Measurements from ENCODE around the gene TSPAN14.

TSPAN14 gene

DNA sequence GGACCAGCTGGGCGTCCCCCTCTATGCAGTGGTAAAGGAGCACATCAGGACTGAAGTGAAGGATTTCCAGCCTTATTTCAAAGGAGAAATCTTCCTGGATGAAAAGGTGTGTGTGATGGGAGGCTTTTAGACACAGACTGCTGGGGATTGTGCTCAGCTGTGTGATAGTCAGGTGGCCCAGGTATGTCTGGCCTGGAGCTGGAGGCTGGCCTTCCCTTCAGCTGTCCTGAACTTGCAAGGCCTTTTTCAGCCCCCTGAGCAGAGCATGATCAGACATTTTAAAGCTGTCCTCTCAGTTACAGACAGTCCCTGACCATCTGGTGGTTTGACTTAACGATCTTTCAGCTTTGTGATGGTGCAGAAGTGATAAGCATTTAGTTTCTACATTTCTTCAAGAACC is 28.2 kb upstream of the TSPAN14 start:
- no peak for DNase-seq

DNA sequence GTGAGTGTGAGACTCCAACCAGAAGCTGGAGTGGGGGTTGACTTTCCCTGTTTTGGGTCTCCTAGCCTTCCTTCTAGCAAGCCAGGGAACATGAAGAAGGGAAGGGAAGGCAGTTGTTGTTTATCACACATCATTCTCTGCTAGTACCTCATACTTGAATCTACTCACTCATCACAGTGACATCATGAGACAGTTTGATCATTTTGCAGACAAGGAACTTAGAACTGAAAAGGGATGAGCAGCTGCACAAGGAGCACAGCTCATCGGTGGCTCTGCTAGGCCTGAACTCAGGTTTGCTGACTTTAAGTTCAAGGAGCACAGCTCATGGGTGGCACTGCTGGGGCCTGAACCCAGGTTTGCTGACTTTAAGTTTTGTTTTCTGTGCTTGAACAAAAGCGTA is 26.6 kb upstream of the TSPAN14 start:
- DNase-seq = peak in 2 of 3 donors; percentile 50 to 65

DNA sequence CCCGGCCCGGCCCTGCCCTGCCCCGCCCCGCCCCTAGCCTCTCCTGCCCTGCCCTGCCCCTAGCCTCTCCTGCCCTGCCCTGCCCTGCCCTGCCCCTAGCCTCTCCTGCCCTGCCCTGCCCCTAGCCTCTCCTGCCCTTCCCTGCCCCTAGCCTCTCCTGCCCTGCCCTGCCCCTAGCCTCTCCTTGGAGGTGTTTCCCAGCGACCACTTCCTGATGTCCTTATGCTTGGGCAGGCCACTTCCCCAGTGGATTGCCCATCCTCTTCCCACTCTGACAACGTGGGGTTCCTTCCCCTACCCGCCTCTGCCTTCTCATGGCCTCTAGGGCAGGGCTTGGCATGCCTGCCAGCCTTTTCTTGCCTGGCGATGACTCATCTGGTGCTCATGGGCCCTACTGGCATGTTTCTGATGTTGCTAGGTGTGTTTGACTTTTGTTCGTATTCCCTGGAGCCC is 24.6 kb upstream of the TSPAN14 start:
- DNase-seq = peak; percentile 93 to 96 (median 94)

DNA sequence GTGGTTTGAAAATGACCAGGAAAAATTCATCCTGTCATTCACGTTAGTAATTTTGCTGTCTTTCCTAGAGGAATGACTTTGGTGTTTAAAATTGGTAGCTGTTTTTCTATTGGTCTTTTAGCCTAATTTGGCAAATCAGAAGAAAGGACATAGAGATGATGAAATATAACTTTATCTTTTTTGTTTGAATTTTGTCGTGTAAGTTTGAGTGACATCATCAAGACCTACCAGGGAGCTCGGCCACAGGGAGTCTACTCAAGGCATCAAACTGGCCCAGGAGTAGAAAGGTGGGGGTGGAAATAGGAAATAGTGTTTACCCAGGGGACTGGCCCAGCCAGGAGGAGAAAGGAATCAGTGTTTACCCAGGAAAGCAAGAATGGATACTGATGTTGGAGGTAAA is 21.0 kb upstream of the TSPAN14 start:
- no peak for DNase-seq

DNA sequence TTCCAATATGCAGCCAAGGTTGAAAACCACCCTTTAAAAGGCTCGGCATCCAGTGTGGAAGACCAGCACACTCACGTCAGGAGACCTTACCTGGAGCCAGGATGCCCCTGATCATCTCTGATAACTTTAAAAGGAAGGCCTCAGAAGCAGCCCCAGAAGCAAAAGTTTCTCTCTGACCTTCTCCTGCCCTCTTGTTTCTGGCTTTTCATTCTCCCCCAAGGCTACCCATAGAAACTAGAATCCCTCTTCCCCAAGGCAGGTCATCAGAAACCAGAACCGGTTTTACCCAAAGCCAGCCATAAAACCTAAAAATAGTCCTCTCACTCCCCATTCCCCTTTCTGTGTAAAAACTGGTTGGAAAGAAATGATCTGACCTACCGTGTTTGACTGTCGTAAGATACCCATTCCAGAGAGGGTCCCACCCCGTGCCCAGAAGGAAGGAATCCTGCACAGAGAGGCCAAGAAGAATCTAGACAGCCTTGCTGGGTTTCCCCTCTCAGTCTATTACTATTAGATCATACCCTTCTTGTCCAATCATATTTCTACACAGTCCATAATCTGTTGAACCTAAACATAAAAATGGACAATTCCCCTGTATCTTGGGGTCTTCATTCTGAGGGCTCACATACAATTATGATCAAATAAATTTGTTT is 17.5 kb upstream of the TSPAN14 start:
- no peak for DNase-seq

DNA sequence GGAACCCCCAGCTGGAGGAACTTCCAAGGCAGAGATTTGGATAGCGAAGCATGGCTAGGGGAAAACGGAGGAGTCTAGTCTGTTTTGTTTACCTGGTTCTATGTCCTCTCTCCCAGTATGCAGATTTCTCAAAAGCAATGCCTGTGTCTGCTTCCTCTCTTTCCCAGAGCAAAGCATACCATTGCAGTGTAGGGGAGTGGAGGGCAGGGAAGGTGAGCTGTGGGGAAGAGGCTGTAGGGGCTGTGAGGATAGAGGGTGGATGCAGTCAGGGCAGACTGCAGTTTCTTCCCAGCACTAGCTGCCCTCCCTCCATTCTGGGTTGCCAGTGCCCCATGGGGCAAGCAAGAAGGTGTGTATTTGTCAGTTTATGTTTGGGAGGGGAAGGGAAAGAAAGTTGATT is 16.9 kb upstream of the TSPAN14 start:
- DNase-seq = no peak

DNA sequence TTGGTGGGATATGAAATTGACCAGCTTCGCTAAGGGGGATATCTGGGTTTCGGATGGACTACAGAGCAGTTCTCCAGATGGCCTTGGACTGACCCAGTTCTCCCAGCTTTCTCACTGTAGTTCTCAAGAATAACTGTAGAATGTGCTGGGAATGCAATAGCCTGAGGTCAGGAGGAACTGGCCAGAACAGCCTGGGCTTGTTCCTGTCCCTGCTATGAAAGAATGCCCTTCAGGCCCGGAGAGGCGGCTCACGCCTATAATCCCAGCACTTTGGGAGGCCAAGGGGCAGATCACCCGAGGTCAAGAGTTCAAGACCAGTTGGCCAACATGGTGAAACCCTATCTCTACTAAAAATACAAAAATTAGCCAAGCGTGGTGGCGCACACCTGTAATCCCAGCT is 12.3 kb upstream of the TSPAN14 start:
- no peak for DNase-seq

DNA sequence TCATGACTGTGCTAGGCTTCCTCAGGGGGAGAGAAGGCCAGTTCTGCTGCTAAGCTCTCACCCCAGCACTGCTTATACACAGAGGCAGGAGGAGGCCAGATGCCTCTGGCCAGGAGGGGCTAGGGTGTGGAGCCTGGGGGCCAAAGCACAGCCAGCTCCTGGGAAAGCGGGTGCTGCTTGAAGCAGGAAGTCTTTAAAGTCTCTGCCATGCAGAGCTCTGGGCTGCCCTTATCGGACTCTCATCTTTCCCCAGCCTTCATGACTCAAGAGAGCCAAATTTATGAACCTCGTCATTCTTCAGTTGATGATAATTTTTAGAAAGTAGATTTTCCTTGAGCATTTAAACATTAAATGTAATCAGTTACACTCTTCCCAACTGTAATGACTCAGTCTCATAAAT is 11.2 kb upstream of the TSPAN14 start:
- no peak for DNase-seq

DNA sequence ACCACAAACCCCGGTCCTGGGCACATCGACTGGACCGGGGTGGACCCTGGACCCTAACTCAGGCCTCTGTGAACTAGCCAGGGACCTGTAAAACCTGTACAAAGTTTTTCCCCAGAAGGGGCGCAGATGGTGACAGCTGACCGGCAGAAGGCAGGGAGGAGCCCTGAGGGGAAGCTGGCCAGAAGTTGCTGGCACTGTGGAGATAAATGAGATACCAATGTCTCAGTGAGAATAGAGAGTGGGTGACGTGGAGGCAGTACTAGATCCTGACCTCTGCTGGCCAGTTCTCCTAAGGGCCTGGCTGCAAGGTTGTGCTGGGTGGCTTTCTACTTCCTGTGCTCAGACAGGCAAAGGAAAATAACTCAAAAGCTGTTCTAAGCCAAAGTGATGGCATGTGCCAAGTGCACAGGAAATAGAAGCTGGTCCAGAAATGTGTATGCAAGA is 10.6 kb upstream of the TSPAN14 start:
- peak; percentile 65 to 77 (median 71) for DNase-seq

DNA sequence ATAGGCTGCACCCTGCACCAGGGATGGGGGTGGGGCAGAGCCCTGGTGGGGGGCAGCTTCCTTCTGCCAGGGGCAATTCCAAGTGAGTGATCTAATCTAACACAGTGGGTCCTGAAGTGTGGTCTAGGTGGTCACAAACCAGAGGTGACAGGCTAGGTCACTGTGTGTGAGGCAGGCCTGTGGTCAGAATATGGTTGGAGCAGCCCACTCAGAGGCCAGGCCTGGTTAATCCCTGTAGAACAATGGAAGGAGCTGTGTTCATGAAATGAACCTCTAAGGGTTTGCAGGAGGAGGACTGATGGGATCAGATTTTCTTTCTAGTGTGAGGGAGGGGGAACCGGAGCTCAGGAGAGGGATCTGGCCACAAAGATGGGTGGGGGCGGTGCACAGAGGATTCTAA is 10.0 kb upstream of the TSPAN14 start:
- no peak for DNase-seq

DNA sequence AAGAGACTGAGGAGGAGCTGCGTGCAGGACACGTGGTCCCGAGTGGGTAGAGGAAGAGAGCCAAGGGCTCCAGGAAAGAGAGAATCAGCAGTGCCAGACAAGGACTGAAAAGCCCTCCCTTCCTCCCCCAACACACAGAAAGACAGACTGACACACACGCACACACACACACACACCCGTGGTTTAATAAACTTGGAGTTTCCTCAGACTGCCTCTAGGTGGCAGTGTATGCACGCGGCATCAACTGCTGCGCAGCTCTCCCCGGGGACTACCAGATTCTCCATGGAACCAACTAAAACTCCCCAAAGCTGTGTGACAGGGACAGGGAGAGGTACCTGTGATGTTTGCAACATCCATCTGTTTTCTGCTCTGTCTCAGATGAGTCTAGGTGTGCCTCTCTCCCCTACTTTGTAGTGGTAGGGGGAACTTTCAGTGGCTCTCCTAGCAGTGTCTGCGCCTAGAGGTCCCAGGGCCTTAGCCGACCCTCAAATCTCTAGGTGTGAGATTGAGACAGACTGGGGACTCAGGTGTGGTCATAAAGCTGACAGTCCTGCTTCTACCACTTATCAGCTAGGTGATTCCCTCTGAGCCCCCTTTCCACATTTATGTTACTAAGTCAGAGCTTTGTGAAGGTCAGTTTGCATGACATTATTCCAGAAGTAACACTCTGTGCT is 9.3 kb upstream of the TSPAN14 start:
- peak; percentile 82 to 89 (median 83) for DNase-seq

DNA sequence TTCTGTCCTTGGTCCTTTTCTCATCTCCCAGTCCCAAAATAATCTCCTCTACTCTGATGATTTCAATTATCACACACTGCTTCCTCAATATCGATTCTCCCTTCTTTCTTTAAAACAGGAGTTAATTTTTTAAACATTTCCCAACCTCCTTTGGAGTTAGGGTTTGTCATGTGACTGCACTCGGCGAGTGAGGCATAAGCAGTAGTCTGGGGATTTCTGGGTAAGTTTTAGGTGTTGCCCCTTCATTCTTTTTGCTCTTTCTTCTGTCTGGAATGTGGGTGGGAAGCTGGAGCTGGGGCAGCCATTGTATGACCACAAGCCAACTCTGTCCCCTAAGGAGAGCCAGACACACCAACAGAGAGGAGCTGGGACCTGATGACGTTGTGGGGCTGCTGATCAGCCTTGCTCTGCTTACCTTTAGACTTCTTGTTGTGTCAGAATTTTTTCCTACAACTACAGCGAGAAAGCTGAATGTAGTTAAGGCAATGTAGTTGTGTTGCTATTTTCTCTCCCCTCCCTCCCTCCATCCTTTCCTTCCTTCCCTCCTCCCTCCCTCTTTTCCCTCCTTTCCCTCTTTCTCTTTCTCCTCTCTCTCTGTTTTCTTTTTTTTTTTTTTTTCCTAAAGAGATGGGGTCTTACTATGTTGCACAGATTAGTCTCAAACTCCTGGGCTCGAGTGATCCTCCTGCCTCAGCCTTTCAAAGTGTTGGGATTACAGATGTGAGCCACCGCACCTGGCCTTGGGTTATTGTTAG is 6.5 kb upstream of the TSPAN14 start:
- DNase-seq = peak; percentile 60 to 71 (median 66)

DNA sequence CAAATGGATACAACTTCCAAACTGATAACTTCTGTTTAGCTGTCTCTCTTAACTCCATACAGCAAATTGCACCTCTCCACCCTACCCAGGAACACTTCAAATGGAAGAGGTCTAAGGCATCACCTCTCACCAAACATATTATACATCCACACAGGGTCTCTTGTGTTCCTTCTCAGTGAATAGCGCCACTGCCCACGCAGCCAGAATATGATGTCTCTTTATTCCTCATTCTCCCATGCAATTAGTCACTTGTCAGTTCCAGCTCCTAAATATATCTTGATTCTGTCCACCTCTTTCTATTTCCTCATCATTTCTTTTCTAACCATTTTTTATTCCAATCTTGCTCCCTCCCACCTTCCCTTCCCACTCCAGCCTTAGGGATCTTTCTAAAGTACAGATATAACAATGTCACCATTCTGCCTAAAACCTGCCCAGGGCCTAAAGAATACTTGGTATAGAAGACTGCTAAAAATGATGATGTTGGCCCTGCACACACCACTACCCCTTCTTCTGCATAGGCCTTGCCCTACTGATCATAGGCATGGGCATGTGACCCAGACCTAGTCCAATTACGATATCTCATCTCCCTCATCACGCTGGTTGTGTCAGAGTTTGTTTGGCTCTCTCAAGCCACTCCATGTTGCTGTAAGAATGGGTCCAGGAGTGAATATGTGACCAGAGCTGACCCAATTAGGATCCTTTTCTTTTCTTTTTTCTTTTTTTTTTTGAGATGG is 5.7 kb upstream of the TSPAN14 start:
- DNase-seq = peak; percentile 44 to 76 (median 59)

DNA sequence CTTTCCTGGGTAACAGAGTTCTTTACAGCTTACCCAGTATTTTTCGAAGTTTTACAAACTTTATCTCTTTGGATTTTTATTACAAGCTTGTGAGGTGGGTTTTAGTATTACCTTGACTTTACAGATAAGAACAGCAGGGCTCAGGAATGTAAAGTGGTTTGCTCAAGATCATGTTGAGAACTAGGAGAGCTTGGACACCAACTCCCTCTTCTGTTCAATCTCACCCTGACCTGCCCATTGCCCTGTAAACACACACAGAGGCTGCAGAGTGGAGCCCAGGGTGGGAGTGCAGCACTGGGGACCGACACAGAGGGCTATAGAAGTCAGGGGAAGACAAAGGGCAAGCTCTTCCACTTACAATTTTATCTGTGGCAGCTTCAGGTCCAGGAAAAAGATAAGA is 4.6 kb upstream of the TSPAN14 start:
- DNase-seq = no peak

DNA sequence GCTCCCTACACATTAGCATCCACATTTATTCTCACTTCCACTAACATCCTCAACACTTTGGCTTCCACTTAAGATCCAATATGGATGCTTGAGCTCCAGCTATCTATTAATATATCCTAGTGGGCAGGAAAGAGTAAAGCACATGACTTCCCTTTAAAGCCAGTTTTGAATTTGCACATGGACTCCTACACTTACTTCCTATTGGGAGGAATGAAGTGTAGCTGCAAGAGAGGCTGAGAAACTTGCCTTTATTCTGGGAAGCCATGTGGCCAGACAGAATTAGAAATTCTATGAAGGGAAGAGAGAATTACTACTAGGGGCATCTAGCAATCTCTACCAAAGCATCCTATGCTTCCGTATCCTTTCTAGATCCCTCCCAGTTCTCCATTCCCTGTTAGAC is 3.0 kb upstream of the TSPAN14 start:
- peak in 1 of 3 donors; percentile 62 for DNase-seq

DNA sequence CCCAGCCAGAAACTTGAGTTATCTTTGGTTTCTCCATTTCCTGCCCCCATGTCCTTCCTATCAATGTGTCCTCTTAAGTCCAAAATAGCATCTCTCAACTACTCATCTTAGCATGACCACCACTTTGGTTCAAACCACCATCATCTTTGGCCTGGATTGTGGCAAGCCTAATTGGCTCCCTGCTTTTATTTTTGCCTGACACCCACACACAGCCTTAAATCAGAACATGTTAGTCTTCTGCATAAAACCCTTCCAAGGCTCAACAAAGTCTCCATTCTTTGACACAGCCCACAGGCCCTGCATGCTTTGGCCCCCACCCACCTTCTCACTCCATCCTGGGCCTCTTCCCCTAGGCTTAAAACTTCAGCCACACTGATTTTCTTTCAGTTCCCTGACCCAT is 2.0 kb upstream of the TSPAN14 start:
- no peak for DNase-seq

DNA sequence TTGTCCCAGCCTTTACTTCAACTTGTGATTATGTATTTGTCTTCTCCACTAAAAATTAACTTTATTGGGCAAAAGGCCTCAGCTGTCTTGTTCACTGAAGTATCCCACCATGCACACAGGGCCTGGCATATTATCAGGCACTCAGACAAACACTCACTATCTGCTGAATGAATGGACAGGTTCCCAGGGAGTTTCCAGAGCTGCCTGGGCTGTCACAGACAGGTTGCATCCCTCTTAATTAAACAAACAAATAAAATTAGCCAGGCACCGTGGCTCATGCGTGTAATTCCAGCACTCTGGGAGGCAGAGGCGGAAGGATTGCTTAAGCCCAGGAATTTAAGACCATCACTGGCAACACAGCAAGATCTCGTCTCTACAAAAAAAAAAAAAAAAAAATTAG is 1.5 kb upstream of the TSPAN14 start:
- no peak for DNase-seq

DNA sequence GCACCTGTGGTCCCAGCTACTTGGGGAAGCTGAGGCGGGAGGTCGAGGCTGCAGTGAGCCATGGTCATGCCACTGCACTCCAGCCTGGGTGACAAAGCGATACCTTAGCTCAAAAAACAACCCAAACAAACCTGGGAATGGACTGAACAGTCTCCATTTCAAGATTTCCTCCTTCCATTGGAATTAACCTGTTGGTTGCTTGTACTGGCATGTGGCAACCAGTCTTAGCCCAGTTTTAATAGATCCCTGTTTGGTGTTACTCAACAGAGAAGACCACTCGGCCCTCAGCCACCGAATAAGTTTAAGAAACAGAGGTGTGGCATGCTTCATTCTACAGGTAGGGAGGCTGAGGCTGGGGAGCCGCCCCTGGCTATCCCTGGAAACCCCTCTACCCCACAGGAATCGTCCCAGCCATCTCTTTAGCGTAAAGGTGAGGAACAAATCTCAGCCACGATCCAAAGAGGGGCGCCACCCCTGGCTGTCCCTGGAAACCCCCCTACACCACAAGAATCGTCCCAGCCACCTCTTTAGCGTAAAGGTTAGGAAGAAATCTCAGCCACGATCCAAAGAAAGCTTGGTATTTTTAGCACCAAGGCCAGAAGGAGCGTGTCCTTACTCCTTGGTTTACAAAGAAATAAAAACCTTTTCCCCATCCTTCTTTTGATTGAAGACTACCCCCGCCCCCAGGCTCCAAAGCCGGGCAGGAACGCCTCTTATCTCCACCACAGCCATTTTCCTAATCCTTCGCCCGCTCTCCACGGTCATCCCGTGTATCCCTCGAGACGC is 861 bp upstream of the TSPAN14 start:
- no peak for DNase-seq

DNA sequence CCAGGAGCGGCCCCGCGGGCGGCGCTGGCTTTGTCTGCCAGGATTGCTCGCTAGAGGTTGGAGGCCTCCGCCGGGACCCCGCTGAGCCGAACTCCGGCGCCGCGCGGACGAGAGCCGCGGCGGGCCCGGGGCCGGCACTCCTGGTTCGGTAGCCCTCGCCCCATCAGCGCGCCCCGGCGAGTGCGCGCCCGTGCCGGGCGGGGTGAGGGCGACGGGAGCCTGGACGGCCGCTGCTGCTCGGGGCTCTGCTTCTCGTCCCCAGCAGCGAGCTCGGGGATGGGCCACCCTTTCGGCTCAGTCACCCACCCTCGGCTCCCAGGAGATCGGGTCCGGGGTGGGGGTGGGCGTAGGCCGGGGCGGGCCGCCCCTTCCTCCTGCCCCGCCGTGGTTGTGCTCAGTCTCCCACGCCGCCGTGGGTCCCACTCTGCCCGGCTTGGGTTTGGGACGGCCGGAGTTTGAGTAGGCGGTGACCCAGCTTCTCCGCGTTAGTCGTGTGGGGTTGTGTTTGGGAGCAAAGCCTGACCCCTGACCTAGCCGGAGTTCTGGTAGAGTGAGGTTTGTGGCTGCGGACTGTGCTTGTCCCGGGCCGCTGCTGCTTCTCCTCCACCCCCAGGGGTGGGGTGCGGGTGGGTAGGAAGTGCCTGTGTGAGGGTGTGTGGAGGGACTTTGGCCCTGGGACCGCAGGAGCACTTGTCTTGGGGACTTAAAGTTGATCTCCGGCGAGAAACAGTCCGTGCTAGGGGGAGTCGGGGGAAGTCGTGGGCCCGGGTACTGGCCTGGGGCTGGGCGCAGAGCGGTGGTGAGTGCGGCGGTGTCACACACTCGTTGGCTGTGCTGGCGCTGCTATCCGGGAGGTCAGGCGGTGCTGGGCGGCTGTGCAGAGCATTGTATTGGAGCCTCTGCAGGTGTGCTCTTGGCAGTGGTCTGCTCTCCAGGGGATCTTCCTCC is 677 bp downstream of the TSPAN14 start:
- DNase-seq = peak; percentile 61 to 67 (median 65)

DNA sequence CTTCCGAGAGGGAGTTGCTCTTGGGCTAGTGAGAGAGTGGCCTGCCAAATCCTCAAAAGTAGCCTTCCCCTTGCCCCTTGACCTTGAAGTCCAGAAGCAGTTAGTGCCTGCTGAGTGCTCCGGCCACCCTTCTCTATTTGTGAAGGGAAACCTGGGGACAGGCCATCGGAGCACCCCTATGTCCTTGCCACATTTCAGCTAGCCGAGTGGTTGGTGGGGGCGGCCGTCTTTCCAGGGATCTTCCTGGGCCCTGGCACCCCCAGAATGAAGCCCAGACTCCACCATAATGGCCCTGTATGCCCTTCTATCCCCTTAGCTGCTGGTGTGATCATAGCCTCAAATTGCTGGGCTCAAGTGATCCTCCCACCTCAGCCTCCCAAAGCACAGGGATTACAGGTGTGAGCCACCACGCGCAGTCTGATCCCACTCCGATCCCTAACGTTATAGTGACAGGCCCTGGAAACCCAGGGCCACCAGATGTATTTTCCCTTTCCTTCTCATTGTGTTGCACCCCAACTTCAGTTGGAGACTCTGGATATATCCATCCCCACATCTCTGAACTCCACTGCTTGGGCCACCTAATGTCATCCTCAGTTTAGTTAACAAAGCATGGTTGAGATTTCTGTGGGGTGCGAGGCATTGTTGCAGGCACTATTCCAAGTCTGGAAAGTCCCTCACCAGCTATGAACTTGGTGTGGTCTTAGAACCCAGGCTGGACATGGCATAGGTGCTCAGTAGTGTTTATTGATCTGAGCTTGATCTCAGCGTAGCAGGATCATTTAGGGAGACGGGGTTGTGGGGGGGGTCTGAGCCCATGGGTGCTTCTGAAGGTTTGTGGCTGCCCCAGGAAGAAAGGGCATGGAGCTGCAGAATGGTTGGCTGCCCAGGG is 1.6 kb downstream of the TSPAN14 start:
- no peak for DNase-seq

Data from suppressor macrophage treated with lipopolysaccharide for 1 hour (primary cell).